Measurements from ENCODE around the gene ERCC1. TPM values are rescaled to one million over a fixed set of nuclear protein-coding genes. Genes with fewer than 3 reads are reported as not detected.

Gene ERCC1
- total and polyA plus RNA-seq, 4 donors = 45.3 to 98.1 (median 89.9) TPM

- WGBS (ENCODE audit: insufficient coverage) = 54% methylated on average over 8 of the region's 8 CpGs
Observed at GRCh38 chr19:45460807-45461347, 37.2 kb upstream of the ERCC1 start.

GRCh38 chr19:45457776-45458175 lies 34.1 kb upstream of the ERCC1 start:
- H3K27ac ChIP-seq (ENCODE audit: low read depth, low read length) = no peak overlapping the region
- H3K4me1 ChIP-seq (ENCODE audit: control insufficient read depth, insufficient read depth, low read length) = peaks cover 13% of the 10 kb centered on the region
- peaks cover 5% of the 10 kb centered on the region for H3K27me3 ChIP-seq (ENCODE audit: control insufficient read depth, insufficient read depth, low read length)
- no peak overlapping the region for H3K4me3 ChIP-seq (ENCODE audit: low read depth, low read length)
- H3K9me3 ChIP-seq (ENCODE audit: control insufficient read depth, insufficient read depth, low read length) = no peaks in the 10 kb centered on the region
- no peak for DNase-seq (ENCODE audit: low read depth in 4 of 6, low spot score in 6 of 6)
- H3K36me3 ChIP-seq (ENCODE audit: control insufficient read depth, insufficient read depth, low read length) = no peaks in the 10 kb centered on the region

More at GRCh38 chr19:45460807-45461347, 37.2 kb upstream of the ERCC1 start:
- Histone ChIP-seq H3K4me3 (ENCODE audit: low read depth, low read length) (no peak overlapping the region), H3K27me3 (ENCODE audit: control insufficient read depth, insufficient read depth, low read length) (peaks cover 7% of the 10 kb centered on the region), H3K4me1 (ENCODE audit: control insufficient read depth, insufficient read depth, low read length) (peaks cover 5% of the 10 kb centered on the region), H3K36me3 (ENCODE audit: control insufficient read depth, insufficient read depth, low read length) (no peaks in the 10 kb centered on the region), H3K27ac (ENCODE audit: low read depth, low read length) (no peak overlapping the region), H3K9me3 (ENCODE audit: control insufficient read depth, insufficient read depth, low read length) (no peaks in the 10 kb centered on the region)
- no peak for DNase-seq (ENCODE audit: low read depth in 4 of 6, low spot score in 6 of 6)

GRCh38 chr19:45456500-45456815 lies 32.7 kb upstream of the ERCC1 start:
- Histone ChIP-seq H3K27me3 (ENCODE audit: control insufficient read depth, insufficient read depth, low read length) (peaks cover 5% of the 10 kb centered on the region), H3K9me3 (ENCODE audit: control insufficient read depth, insufficient read depth, low read length) (no peaks in the 10 kb centered on the region), H3K36me3 (ENCODE audit: control insufficient read depth, insufficient read depth, low read length) (no peaks in the 10 kb centered on the region), H3K27ac (ENCODE audit: low read depth, low read length) (no peak overlapping the region), H3K4me3 (ENCODE audit: low read depth, low read length) (no peak overlapping the region), H3K4me1 (ENCODE audit: control insufficient read depth, insufficient read depth, low read length) (peaks cover 13% of the 10 kb centered on the region)
- WGBS (ENCODE audit: insufficient coverage) = no CpG with 5 or more reads among the region's 2 CpGs
- no peak for DNase-seq (ENCODE audit: low read depth in 4 of 6, low spot score in 6 of 6)

DNA sequence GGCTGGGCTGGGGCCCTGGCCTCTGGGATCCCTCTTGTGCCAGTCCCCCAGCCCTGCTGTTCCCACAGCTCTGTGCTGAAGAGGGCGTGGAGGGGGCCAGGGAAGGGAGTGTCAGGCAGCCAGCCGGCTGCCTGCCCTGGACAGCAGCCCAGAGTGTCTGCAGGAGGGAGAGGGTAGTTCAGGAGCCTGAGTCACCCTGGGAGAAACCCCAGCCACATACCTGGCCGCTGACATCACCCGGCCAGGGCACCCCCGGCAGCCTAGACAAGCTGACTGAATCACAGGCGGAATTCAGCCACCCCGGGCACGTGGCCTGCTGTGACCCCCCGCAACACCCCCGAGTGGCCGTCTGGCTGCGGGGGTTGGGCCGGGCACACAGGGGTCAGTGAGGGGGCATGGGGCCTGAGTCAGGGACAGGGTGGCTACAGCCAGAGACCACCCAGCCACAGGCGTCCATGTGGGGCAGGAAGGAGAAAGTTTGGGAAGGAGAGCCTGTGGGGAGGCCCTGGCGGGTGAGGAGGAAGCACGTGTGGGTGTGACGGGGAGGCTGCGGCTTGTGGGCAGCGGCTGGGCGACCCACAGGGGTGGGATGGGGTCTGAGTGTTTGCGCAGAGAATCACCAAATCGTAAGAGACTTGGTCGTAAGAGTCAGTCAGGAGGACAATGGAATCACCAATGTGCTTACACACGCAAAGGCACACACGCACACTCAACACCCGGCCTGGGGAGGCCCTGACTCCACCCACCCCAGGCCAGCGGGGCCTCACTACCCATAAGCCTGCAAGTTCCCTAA lies 32.2 kb upstream of the ERCC1 start:
- Histone ChIP-seq H3K27ac (ENCODE audit: low read depth, low read length) (peak overlapping the region; percentile 76), H3K4me1 (ENCODE audit: control insufficient read depth, insufficient read depth, low read length) (peaks cover 18% of the 10 kb centered on the region), H3K36me3 (ENCODE audit: control insufficient read depth, insufficient read depth, low read length) (no peaks in the 10 kb centered on the region), H3K4me3 (ENCODE audit: low read depth, low read length) (no peak overlapping the region), H3K27me3 (ENCODE audit: control insufficient read depth, insufficient read depth, low read length) (peaks cover 5% of the 10 kb centered on the region), H3K9me3 (ENCODE audit: control insufficient read depth, insufficient read depth, low read length) (no peaks in the 10 kb centered on the region)
- peak in 2 of 6 donors; percentile 14 to 81 for DNase-seq (ENCODE audit: low read depth in 4 of 6, low spot score in 6 of 6)
- WGBS (ENCODE audit: insufficient coverage) = 11% methylated on average over 19 of the region's 27 CpGs

DNA sequence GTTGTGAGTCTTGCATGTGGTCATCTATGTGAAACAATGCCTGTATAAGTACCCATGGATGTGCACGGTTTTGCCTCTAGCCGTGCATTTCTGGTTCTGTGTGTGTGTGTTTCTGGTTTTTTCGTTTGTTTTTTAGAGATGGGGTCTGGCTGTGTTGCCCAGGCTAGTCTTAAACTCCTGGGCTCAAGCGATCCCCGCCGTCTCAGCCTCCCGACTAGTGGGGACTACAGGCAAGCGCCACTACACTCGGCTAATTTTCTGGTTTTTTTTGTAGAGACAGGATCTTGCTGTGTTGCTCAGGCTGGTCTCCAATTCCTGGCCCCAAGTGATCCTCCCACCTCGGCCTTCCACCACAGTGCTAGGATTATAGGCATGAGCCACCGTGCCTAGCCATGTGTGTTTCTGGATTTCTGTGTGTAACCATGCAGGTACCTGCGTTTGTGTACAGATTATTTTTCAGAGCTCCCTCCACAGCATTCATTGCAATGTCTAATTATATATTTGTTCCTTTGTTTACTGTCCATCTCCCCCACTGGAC lies 28.2 kb upstream of the ERCC1 start:
- no peaks in the 10 kb centered on the region for H3K36me3 ChIP-seq (ENCODE audit: control insufficient read depth, insufficient read depth, low read length)
- no peak overlapping the region for H3K27ac ChIP-seq (ENCODE audit: low read depth, low read length)
- H3K4me1 ChIP-seq (ENCODE audit: control insufficient read depth, insufficient read depth, low read length) = peaks cover 23% of the 10 kb centered on the region
- no peak for DNase-seq (ENCODE audit: low read depth in 4 of 6, low spot score in 6 of 6)
- no peaks in the 10 kb centered on the region for H3K9me3 ChIP-seq (ENCODE audit: control insufficient read depth, insufficient read depth, low read length)
- H3K27me3 ChIP-seq (ENCODE audit: control insufficient read depth, insufficient read depth, low read length) = peaks cover 5% of the 10 kb centered on the region
- no peak overlapping the region for H3K4me3 ChIP-seq (ENCODE audit: low read depth, low read length)
- WGBS (ENCODE audit: insufficient coverage) = 54% methylated on average over 4 of the region's 12 CpGs

- H3K27me3 ChIP-seq (ENCODE audit: control insufficient read depth, insufficient read depth, low read length) = peaks cover 5% of the 10 kb centered on the region
- peak in 2 of 6 donors; percentile 44 to 60 for DNase-seq (ENCODE audit: low read depth in 4 of 6, low spot score in 6 of 6)
- WGBS (ENCODE audit: insufficient coverage) = 6% methylated on average over 26 of the region's 28 CpGs
- peak overlapping the region; percentile 42 for H3K4me3 ChIP-seq (ENCODE audit: low read depth, low read length)
- no peaks in the 10 kb centered on the region for H3K9me3 ChIP-seq (ENCODE audit: control insufficient read depth, insufficient read depth, low read length)
- no peaks in the 10 kb centered on the region for H3K36me3 ChIP-seq (ENCODE audit: control insufficient read depth, insufficient read depth, low read length)
- H3K4me1 ChIP-seq (ENCODE audit: control insufficient read depth, insufficient read depth, low read length) = peaks cover 22% of the 10 kb centered on the region
- H3K27ac ChIP-seq (ENCODE audit: low read depth, low read length) = peak overlapping the region; percentile 79
Observed at GRCh38 chr19:45451131-45451849, 27.6 kb upstream of the ERCC1 start.

DNA sequence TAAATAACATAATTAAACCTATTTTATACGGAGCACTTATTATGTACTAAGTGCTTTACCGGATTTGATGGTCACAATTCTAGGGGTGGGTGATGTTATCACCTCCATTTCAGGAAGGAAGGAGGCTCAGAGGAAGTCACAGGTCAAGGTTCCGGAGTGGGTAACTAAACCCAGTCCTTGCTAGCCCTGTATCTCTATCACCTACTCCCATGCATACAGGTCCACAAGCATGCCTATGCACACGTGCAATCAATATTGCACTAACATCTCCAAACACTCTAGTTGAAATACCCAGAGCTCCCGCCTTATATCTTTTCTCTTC lies 26.3 kb upstream of the ERCC1 start:
- Histone ChIP-seq H3K4me1 (ENCODE audit: control insufficient read depth, insufficient read depth, low read length) (peaks cover 11% of the 10 kb centered on the region), H3K27me3 (ENCODE audit: control insufficient read depth, insufficient read depth, low read length) (no peaks in the 10 kb centered on the region), H3K9me3 (ENCODE audit: control insufficient read depth, insufficient read depth, low read length) (no peaks in the 10 kb centered on the region), H3K36me3 (ENCODE audit: control insufficient read depth, insufficient read depth, low read length) (no peaks in the 10 kb centered on the region), H3K4me3 (ENCODE audit: low read depth, low read length) (peak overlapping the region; percentile 59), H3K27ac (ENCODE audit: low read depth, low read length) (peak overlapping the region; percentile 71)
- DNase-seq (ENCODE audit: low read depth in 4 of 6, low spot score in 6 of 6) = no peak
- 36% methylated on average over 3 of the region's 5 CpGs for WGBS (ENCODE audit: insufficient coverage)

- WGBS (ENCODE audit: insufficient coverage) = 96% methylated on average over 3 of the region's 7 CpGs
- H3K4me1 ChIP-seq (ENCODE audit: control insufficient read depth, insufficient read depth, low read length) = peaks cover 20% of the 10 kb centered on the region
Observed at GRCh38 chr19:45448887-45449299, 25.2 kb upstream of the ERCC1 start.

DNA sequence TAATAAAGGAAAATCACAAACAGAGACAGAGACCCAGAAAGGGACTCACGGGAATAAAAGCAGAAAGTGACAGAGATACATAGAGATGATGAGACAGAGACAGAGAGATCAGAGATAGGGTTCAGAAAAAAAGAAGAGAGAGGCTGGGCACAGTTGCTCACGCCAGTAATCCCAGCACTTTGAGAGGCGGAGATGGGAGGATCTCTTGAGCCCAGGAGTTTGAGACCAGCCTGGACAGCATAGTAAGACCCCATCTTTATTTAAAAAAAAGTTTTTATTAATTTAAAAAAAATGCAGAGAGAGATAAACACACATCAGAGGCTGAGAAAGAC lies 24.7 kb upstream of the ERCC1 start:
- WGBS (ENCODE audit: insufficient coverage) = 80% methylated on average over 1 of the region's 3 CpGs
- Histone ChIP-seq H3K36me3 (ENCODE audit: control insufficient read depth, insufficient read depth, low read length) (no peaks in the 10 kb centered on the region), H3K4me3 (ENCODE audit: low read depth, low read length) (no peak overlapping the region), H3K9me3 (ENCODE audit: control insufficient read depth, insufficient read depth, low read length) (no peaks in the 10 kb centered on the region), H3K4me1 (ENCODE audit: control insufficient read depth, insufficient read depth, low read length) (peaks cover 25% of the 10 kb centered on the region), H3K27me3 (ENCODE audit: control insufficient read depth, insufficient read depth, low read length) (no peaks in the 10 kb centered on the region), H3K27ac (ENCODE audit: low read depth, low read length) (no peak overlapping the region)
- DNase-seq (ENCODE audit: low read depth in 4 of 6, low spot score in 6 of 6) = no peak

More at GRCh38 chr19:45448887-45449299, 25.2 kb upstream of the ERCC1 start:
- Histone ChIP-seq H3K4me3 (ENCODE audit: low read depth, low read length) (no peak overlapping the region), H3K9me3 (ENCODE audit: control insufficient read depth, insufficient read depth, low read length) (no peaks in the 10 kb centered on the region), H3K27ac (ENCODE audit: low read depth, low read length) (peak overlapping the region; percentile 47), H3K27me3 (ENCODE audit: control insufficient read depth, insufficient read depth, low read length) (no peaks in the 10 kb centered on the region), H3K36me3 (ENCODE audit: control insufficient read depth, insufficient read depth, low read length) (no peaks in the 10 kb centered on the region)
- DNase-seq (ENCODE audit: low read depth in 4 of 6, low spot score in 6 of 6) = peak in 1 of 6 donors; percentile 31

All from spinal cord (tissue), 10 donors.